Measurements from ENCODE around the gene RPL34.

The RPL34 gene

GRCh38 chr4:108596344-108596743 is 24.0 kb upstream of the RPL34 start:
- H3K4me3 ChIP-seq (ENCODE audit: insufficient read depth, low read depth, low read length), result no peak overlapping the region
- H3K27me3 ChIP-seq (ENCODE audit: control insufficient read depth, insufficient read depth, low read length, poor library complexity, severe bottlenecking), result no peaks in the 10 kb centered on the region
- H3K27ac ChIP-seq (ENCODE audit: insufficient read depth, low read depth, low read length, poor library complexity, severe bottlenecking), result no peak overlapping the region
- H3K36me3 ChIP-seq (ENCODE audit: control insufficient read depth, insufficient read depth, low read length), result no peaks in the 10 kb centered on the region
- 81 to 84% methylated on average over 1 of the region's 1 CpG for WGBS, 2 experiments
- no peaks in the 10 kb centered on the region for H3K4me1 ChIP-seq (ENCODE audit: control insufficient read depth, insufficient read depth, low read length)
- H3K9me3 ChIP-seq (ENCODE audit: control insufficient read depth, low read length), result no peaks in the 10 kb centered on the region

GRCh38 chr4:108601106-108601505 is 19.3 kb upstream of the RPL34 start:
- Histone ChIP-seq H3K4me1 (ENCODE audit: control insufficient read depth, insufficient read depth, low read length) (no peaks in the 10 kb centered on the region), H3K27me3 (ENCODE audit: control insufficient read depth, insufficient read depth, low read length, poor library complexity, severe bottlenecking) (no peaks in the 10 kb centered on the region), H3K27ac (ENCODE audit: insufficient read depth, low read depth, low read length, poor library complexity, severe bottlenecking) (no peak overlapping the region), H3K4me3 (ENCODE audit: insufficient read depth, low read depth, low read length) (no peak overlapping the region), H3K9me3 (ENCODE audit: control insufficient read depth, low read length) (no peaks in the 10 kb centered on the region), H3K36me3 (ENCODE audit: control insufficient read depth, insufficient read depth, low read length) (no peaks in the 10 kb centered on the region)
- 83 to 92% methylated on average over 3 of the region's 3 CpGs for WGBS, 2 experiments

- Histone ChIP-seq H3K4me3 (ENCODE audit: insufficient read depth, low read depth, low read length) (no peak overlapping the region), H3K27ac (ENCODE audit: insufficient read depth, low read depth, low read length, poor library complexity, severe bottlenecking) (no peak overlapping the region), H3K36me3 (ENCODE audit: control insufficient read depth, insufficient read depth, low read length) (no peaks in the 10 kb centered on the region), H3K27me3 (ENCODE audit: control insufficient read depth, insufficient read depth, low read length, poor library complexity, severe bottlenecking) (no peaks in the 10 kb centered on the region), H3K9me3 (ENCODE audit: control insufficient read depth, low read length) (no peaks in the 10 kb centered on the region), H3K4me1 (ENCODE audit: control insufficient read depth, insufficient read depth, low read length) (no peaks in the 10 kb centered on the region)
- 93 to 94% methylated on average over 1 of the region's 1 CpG for WGBS, 2 experiments
Observed at GRCh38 chr4:108601532-108601931, 18.8 kb upstream of the RPL34 start.

GRCh38 chr4:108602163-108602562 is 18.2 kb upstream of the RPL34 start:
- no peaks in the 10 kb centered on the region for H3K36me3 ChIP-seq (ENCODE audit: control insufficient read depth, insufficient read depth, low read length)
- no peaks in the 10 kb centered on the region for H3K4me1 ChIP-seq (ENCODE audit: control insufficient read depth, insufficient read depth, low read length)
- H3K9me3 ChIP-seq (ENCODE audit: control insufficient read depth, low read length), result no peaks in the 10 kb centered on the region
- 88 to 89% methylated on average over 3 of the region's 3 CpGs for WGBS, 2 experiments
- no peak overlapping the region for H3K27ac ChIP-seq (ENCODE audit: insufficient read depth, low read depth, low read length, poor library complexity, severe bottlenecking)
- no peak overlapping the region for H3K4me3 ChIP-seq (ENCODE audit: insufficient read depth, low read depth, low read length)
- H3K27me3 ChIP-seq (ENCODE audit: control insufficient read depth, insufficient read depth, low read length, poor library complexity, severe bottlenecking), result no peaks in the 10 kb centered on the region

DNA sequence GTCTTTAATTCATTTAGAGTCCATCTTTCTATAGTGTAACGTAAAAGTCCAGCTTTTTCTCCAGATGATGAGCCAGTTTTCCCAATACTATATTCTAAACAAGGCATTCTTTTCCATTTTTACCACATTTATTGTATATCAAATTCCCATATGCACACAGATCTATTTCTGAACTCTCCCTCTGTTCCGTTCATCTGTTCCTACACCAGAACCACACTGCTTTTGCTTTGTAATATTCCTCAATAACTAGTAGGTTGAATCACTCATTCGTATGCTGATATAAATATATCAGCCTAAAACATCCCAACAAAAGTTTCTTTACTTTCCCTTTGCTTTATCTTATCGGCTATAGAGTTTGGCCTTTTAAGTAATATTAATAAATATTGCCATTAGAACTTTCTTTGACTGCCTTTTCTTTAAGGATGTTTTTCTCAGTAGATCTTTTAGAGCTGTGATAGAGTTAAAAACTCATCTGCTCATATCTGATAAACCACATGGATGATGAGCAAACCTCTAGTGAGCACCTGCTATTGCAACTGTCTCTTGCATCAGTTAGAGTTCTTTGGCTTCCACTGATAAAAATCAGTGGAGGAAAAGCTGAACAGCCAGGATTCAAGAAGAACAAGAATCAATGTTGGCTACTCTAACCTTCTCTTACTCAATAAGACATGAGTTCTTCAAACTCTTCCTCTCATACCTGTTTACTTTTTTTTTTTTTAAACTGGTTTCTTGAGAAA is 13.1 kb upstream of the RPL34 start:
- Histone ChIP-seq H3K27ac (ENCODE audit: insufficient read depth, low read depth, low read length, poor library complexity, severe bottlenecking) (no peak overlapping the region), H3K27me3 (ENCODE audit: control insufficient read depth, insufficient read depth, low read length, poor library complexity, severe bottlenecking) (no peaks in the 10 kb centered on the region), H3K4me3 (ENCODE audit: insufficient read depth, low read depth, low read length) (no peak overlapping the region), H3K36me3 (ENCODE audit: control insufficient read depth, insufficient read depth, low read length) (no peaks in the 10 kb centered on the region), H3K4me1 (ENCODE audit: control insufficient read depth, insufficient read depth, low read length) (peaks cover 10% of the 10 kb centered on the region), H3K9me3 (ENCODE audit: control insufficient read depth, low read length) (no peaks in the 10 kb centered on the region)
- WGBS, 2 experiments, result 92 to 96% methylated on average over 3 of the region's 4 CpGs

DNA sequence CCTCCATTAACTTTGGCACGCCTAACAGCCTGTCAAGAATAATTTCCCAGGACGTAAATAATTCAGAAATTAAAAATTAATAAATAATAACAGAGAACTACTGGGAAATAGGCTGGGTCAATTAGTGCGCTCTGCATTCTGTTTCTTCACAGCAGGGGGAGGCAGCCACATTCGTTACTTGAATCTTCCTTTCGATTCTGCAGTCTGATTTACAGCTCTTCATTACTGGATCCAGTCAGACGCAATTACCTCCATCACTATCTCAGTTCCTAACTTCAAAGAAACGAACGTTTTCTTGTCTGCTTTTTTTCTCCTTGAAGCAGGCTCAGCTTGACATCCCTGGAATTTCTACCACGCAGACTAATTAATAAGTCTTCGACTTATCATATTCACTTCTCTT is 9.0 kb upstream of the RPL34 start:
- no peaks in the 10 kb centered on the region for H3K9me3 ChIP-seq (ENCODE audit: control insufficient read depth, low read length)
- 77 to 78% methylated on average over 8 to 9 of the region's 10 CpGs for WGBS, 2 experiments
- H3K4me1 ChIP-seq (ENCODE audit: control insufficient read depth, insufficient read depth, low read length), result peaks cover 10% of the 10 kb centered on the region
- H3K27ac ChIP-seq (ENCODE audit: insufficient read depth, low read depth, low read length, poor library complexity, severe bottlenecking), result no peak overlapping the region
- no peaks in the 10 kb centered on the region for H3K36me3 ChIP-seq (ENCODE audit: control insufficient read depth, insufficient read depth, low read length)
- no peaks in the 10 kb centered on the region for H3K27me3 ChIP-seq (ENCODE audit: control insufficient read depth, insufficient read depth, low read length, poor library complexity, severe bottlenecking)
- no peak overlapping the region for H3K4me3 ChIP-seq (ENCODE audit: insufficient read depth, low read depth, low read length)

- no peaks in the 10 kb centered on the region for H3K27me3 ChIP-seq (ENCODE audit: control insufficient read depth, insufficient read depth, low read length, poor library complexity, severe bottlenecking)
- H3K9me3 ChIP-seq (ENCODE audit: control insufficient read depth, low read length), result no peaks in the 10 kb centered on the region
- H3K4me1 ChIP-seq (ENCODE audit: control insufficient read depth, insufficient read depth, low read length), result peaks cover 10% of the 10 kb centered on the region
- no peak overlapping the region for H3K4me3 ChIP-seq (ENCODE audit: insufficient read depth, low read depth, low read length)
- WGBS, 2 experiments, result 86 to 87% methylated on average over 6 of the region's 6 CpGs
- no peak overlapping the region for H3K27ac ChIP-seq (ENCODE audit: insufficient read depth, low read depth, low read length, poor library complexity, severe bottlenecking)
- H3K36me3 ChIP-seq (ENCODE audit: control insufficient read depth, insufficient read depth, low read length), result no peaks in the 10 kb centered on the region
Observed at GRCh38 chr4:108612365-108612764, 8.0 kb upstream of the RPL34 start.

- peaks cover 23% of the 10 kb centered on the region for H3K36me3 ChIP-seq (ENCODE audit: control insufficient read depth, insufficient read depth, low read length)
- no peaks in the 10 kb centered on the region for H3K4me1 ChIP-seq (ENCODE audit: control insufficient read depth, insufficient read depth, low read length)
- H3K27ac ChIP-seq (ENCODE audit: insufficient read depth, low read depth, low read length, poor library complexity, severe bottlenecking), result no peak overlapping the region
- no peaks in the 10 kb centered on the region for H3K27me3 ChIP-seq (ENCODE audit: control insufficient read depth, insufficient read depth, low read length, poor library complexity, severe bottlenecking)
- H3K4me3 ChIP-seq (ENCODE audit: insufficient read depth, low read depth, low read length), result peak overlapping the region; percentile 88
- no peaks in the 10 kb centered on the region for H3K9me3 ChIP-seq (ENCODE audit: control insufficient read depth, low read length)
- WGBS, 2 experiments, result 81 to 87% methylated on average over 7 of the region's 7 CpGs
Observed at GRCh38 chr4:108619372-108620100, 840 bp upstream of the RPL34 start.

DNA sequence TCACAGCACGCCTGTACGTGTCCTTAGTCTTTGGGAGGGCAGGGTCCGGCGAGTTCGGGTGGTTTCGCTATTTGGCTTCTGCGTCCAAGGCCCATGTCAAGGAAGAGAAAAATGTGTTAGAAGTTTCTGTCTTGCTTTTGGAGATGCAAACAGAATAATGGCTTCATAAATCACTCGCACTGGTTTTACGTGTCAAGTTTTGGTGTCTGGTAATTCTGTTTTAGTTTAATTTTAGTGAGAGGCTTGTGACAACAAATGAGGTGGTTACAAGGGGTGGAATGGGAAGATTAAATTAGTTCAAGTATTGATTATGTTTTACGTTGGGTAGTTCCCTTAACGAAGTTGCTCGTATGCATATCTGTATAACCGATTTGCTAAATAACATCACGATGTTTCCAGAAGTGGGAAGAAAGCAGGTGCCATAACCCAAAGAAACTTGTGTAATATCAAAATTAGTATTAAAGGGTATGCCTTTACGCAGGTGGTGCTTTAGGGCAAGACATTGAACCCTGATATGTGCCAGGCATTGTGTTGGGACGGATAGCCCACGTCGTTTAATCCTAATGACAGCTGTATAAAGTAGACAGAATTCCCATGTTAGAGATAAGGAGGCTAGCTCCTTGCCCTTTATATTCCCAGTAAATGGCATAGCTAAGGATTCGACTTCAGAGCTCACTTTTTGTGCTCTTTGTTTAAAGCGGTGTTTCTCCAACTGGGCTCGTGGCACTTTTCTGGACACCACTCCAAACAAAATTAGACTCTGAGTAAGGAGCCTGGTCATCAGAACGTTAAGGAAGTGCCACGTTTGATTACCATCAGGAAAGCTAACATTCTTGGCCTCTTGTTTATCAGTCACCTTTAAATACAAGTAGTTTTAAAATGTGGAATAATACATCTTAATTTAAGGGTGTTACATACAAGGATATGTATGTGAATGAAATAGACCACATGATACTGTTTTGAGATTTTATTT is 843 bp downstream of the RPL34 start:
- WGBS, 2 experiments, result 13 to 15% methylated on average over 23 of the region's 23 CpGs
- Histone ChIP-seq H3K36me3 (ENCODE audit: control insufficient read depth, insufficient read depth, low read length) (peaks cover 36% of the 10 kb centered on the region), H3K9me3 (ENCODE audit: control insufficient read depth, low read length) (no peaks in the 10 kb centered on the region), H3K4me3 (ENCODE audit: insufficient read depth, low read depth, low read length) (peak overlapping the region; percentile 88), H3K4me1 (ENCODE audit: control insufficient read depth, insufficient read depth, low read length) (no peaks in the 10 kb centered on the region), H3K27ac (ENCODE audit: insufficient read depth, low read depth, low read length, poor library complexity, severe bottlenecking) (peak overlapping the region; percentile 92), H3K27me3 (ENCODE audit: control insufficient read depth, insufficient read depth, low read length, poor library complexity, severe bottlenecking) (no peaks in the 10 kb centered on the region)

DNA sequence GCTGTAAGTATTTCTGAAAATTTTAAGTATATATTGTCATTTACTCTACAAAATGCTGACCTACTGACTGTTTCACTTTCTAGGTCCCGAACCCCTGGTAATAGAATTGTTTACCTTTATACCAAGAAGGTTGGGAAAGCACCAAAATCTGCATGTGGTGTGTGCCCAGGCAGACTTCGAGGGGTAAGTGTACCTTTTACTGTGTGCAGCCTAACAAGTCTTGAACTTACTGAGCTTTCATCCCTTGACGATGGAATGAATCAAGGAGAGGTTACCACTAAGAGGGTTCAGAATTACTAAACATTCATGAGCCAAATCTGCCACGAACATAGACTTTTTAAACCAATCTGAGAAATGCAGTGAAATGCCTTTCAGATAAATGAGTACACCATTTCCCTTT is 1.6 kb downstream of the RPL34 start:
- Histone ChIP-seq H3K36me3 (ENCODE audit: control insufficient read depth, insufficient read depth, low read length) (peaks cover 44% of the 10 kb centered on the region), H3K4me1 (ENCODE audit: control insufficient read depth, insufficient read depth, low read length) (no peaks in the 10 kb centered on the region), H3K9me3 (ENCODE audit: control insufficient read depth, low read length) (no peaks in the 10 kb centered on the region), H3K27ac (ENCODE audit: insufficient read depth, low read depth, low read length, poor library complexity, severe bottlenecking) (no peak overlapping the region), H3K27me3 (ENCODE audit: control insufficient read depth, insufficient read depth, low read length, poor library complexity, severe bottlenecking) (no peaks in the 10 kb centered on the region), H3K4me3 (ENCODE audit: insufficient read depth, low read depth, low read length) (no peak overlapping the region)
- WGBS, 2 experiments, result 94% methylated on average over 4 of the region's 4 CpGs
